Duodenal mucosa (tissue), 2 donors: Measurements from ENCODE around the gene LYPD6B.
"Not testable (repeated sequence)": the region's sequence is repeated elsewhere in the genome, so short reads cannot be mapped to it uniquely, and the experiment has no call there.

ENCODE experiments used
- H3K27ac ChIP-seq: one replicate; pipeline ENCODE4 v1.7.0; 2013; ENCODE audit warnings: low read depth, low read length
- H3K27me3 ChIP-seq, 2 donors: one replicate each; pipeline ENCODE4 v1.7.0; 2013; ENCODE audit warnings: low read length in 2 of 2, control low read depth in 1 of 2; ENCODE audit not compliant: insufficient read depth in 2 of 2, control insufficient read depth in 1 of 2
- H3K36me3 ChIP-seq, 2 donors: one replicate each; pipeline ENCODE4 v1.7.0; 2013; ENCODE audit warnings: low read length in 2 of 2, control low read depth in 1 of 2; ENCODE audit not compliant: insufficient read depth in 2 of 2, control insufficient read depth in 1 of 2
- H3K4me1 ChIP-seq, 2 donors: one replicate each; pipeline ENCODE4 v1.7.0; 2013; ENCODE audit warnings: low read length in 2 of 2, control low read depth in 1 of 2; ENCODE audit not compliant: insufficient read depth in 2 of 2, control insufficient read depth in 1 of 2
- H3K4me3 ChIP-seq, 2 donors: one replicate each; pipeline ENCODE4 v1.7.0; 2013; ENCODE audit warnings: low read length in 2 of 2, low read depth in 1 of 2
- H3K9ac ChIP-seq, 2 donors: one replicate each; pipeline ENCODE4 v1.7.0; 2013; ENCODE audit warnings: low read length in 2 of 2, low read depth in 1 of 2
- H3K9me3 ChIP-seq, 2 donors: one replicate each; pipeline ENCODE4 v1.7.0; 2013; ENCODE audit warnings: low read length in 2 of 2, control low read depth in 1 of 2; ENCODE audit not compliant: control insufficient read depth in 1 of 2

LYPD6B gene

GRCh38 chr2:149236410-149236809 lies 197.9 kb downstream of the LYPD6B start:
- peaks cover 20 to 25% of the 10 kb centered on the region in 2 donors for H3K4me1 ChIP-seq
- H3K27ac ChIP-seq, result no peak overlapping the region

GRCh38 chr2:149246186-149246585 lies 207.7 kb downstream of the LYPD6B start:
- H3K9ac ChIP-seq, result no peak overlapping the region
- H3K4me1 ChIP-seq, result peaks cover 6% of the 10 kb centered on the region in 2 donors
- H3K9me3 ChIP-seq, result no peaks in the 10 kb centered on the region

More at GRCh38 chr2:149236410-149236809, 197.9 kb downstream of the LYPD6B start:
- H3K4me3 ChIP-seq, result peak overlapping the region; percentile 36 to 50
- no peak overlapping the region for H3K9ac ChIP-seq
- H3K36me3 ChIP-seq, result no peaks in the 10 kb centered on the region
- H3K9me3 ChIP-seq, result no peaks in the 10 kb centered on the region
- H3K27me3 ChIP-seq, result no peaks in the 10 kb centered on the region

GRCh38 chr2:149251436-149251835 lies 212.9 kb downstream of the LYPD6B start:
- not testable (repeated sequence) for H3K4me3 ChIP-seq, H3K4me1 ChIP-seq, H3K27ac ChIP-seq, H3K9ac ChIP-seq, H3K9me3 ChIP-seq, H3K27me3 ChIP-seq, H3K36me3 ChIP-seq

More at GRCh38 chr2:149246186-149246585, 207.7 kb downstream of the LYPD6B start:
- no peak overlapping the region for H3K27ac ChIP-seq
- no peaks in the 10 kb centered on the region for H3K36me3 ChIP-seq
- no peaks in the 10 kb centered on the region for H3K27me3 ChIP-seq
- H3K4me3 ChIP-seq, result no peak overlapping the region

GRCh38 chr2:149256877-149257276 lies 218.4 kb downstream of the LYPD6B start:
- not testable (repeated sequence) for H3K9ac ChIP-seq, H3K9me3 ChIP-seq, H3K4me3 ChIP-seq, H3K36me3 ChIP-seq, H3K27ac ChIP-seq, H3K27me3 ChIP-seq
- H3K4me1 ChIP-seq, result peaks cover 3 to 18% of the 10 kb centered on the region in 2 donors

GRCh38 chr2:149258531-149258930 lies 220.0 kb downstream of the LYPD6B start:
- Histone ChIP-seq H3K27ac (no peak overlapping the region), H3K36me3 (no peaks in the 10 kb centered on the region), H3K27me3 (peaks cover 0 to 3% of the 10 kb centered on the region in 2 donors), H3K4me1 (peaks cover 3 to 26% of the 10 kb centered on the region in 2 donors), H3K9me3 (no peaks in the 10 kb centered on the region), H3K9ac (no peak overlapping the region), H3K4me3 (peak overlapping the region in 1 of 2 donors; percentile 10)

- peaks cover 3 to 26% of the 10 kb centered on the region in 2 donors for H3K4me1 ChIP-seq
- no peaks in the 10 kb centered on the region for H3K9me3 ChIP-seq
- no peak overlapping the region for H3K27ac ChIP-seq
- H3K4me3 ChIP-seq, result peak overlapping the region in 1 of 2 donors; percentile 10
- no peaks in the 10 kb centered on the region for H3K36me3 ChIP-seq
- no peak overlapping the region for H3K9ac ChIP-seq
- peaks cover 0 to 3% of the 10 kb centered on the region in 2 donors for H3K27me3 ChIP-seq
Measured at GRCh38 chr2:149259136-149259535, 220.6 kb downstream of the LYPD6B start.

GRCh38 chr2:149261692-149262091 lies 223.2 kb downstream of the LYPD6B start:
- Histone ChIP-seq H3K36me3 (no peaks in the 10 kb centered on the region), H3K4me3 (no peak overlapping the region), H3K9me3 (no peaks in the 10 kb centered on the region), H3K27me3 (peaks cover 0 to 3% of the 10 kb centered on the region in 2 donors), H3K4me1 (peaks cover 3 to 26% of the 10 kb centered on the region in 2 donors), H3K27ac (no peak overlapping the region), H3K9ac (no peak overlapping the region)
